H4 (cell line): ENCODE measurements around the gene NTPCR. TPM values are rescaled to one million over a fixed set of nuclear protein-coding genes. Genes with fewer than 3 reads are reported as not detected.
A peak's percentile ranks its signal among the peaks of the same experiment; 100 is the strongest.
"Not testable (repeated sequence)": the region's sequence is repeated elsewhere in the genome, so short reads cannot be mapped to it uniquely, and the experiment has no call there.

Source experiments
- DNase-seq: peaks from one replicate; pipeline ENCODE4 v3.0.0-alpha.2; 2015; ENCODE audit warnings: low spot score
- total RNA-seq: library from RNA; depleted of rRNA; stranded (reverse); fragments of >200 nt; shearing (Covaris generic); gene quantifications from 2 replicates; pipeline ENCODE4 v1.2.3, GENCODE V29; 2014

NTPCR gene
- total RNA-seq, 1 experiment from 2014 or later, result 61.1 TPM

GRCh38 chr1:232984577-232985425, 34.4 kb downstream of the NTPCR start:
- no peak for DNase-seq

GRCh38 chr1:232985882-232986526, 35.6 kb downstream of the NTPCR start:
- no peak for DNase-seq

- no peak for DNase-seq
These were observed 36.1 kb downstream of the NTPCR start for GRCh38 chr1:232986527-232986922.

- no peak for DNase-seq
These were observed 36.8 kb downstream of the NTPCR start for GRCh38 chr1:232987046-232987773.

GRCh38 chr1:232987774-232988140, 37.3 kb downstream of the NTPCR start:
- no peak for DNase-seq

- DNase-seq, result peak; percentile 35
These were observed 38.2 kb downstream of the NTPCR start for GRCh38 chr1:232988572-232989040.

GRCh38 chr1:232990176-232991128, 40.0 kb downstream of the NTPCR start:
- no peak for DNase-seq

- DNase-seq, result no peak
These were observed 40.8 kb downstream of the NTPCR start for GRCh38 chr1:232991238-232991637.

- DNase-seq, result no peak
These were observed 41.8 kb downstream of the NTPCR start for GRCh38 chr1:232992227-232992626.

GRCh38 chr1:232993555-232993954, 43.1 kb downstream of the NTPCR start:
- no peak for DNase-seq

GRCh38 chr1:232995189-232995588, 44.8 kb downstream of the NTPCR start:
- DNase-seq, result no peak

GRCh38 chr1:232996143-232996542, 45.7 kb downstream of the NTPCR start:
- DNase-seq, result no peak

- DNase-seq, result no peak
These were observed 47.7 kb downstream of the NTPCR start for GRCh38 chr1:232998138-232998537.

- DNase-seq, result no peak
These were observed 48.2 kb downstream of the NTPCR start for GRCh38 chr1:232998646-232999045.

- DNase-seq, result no peak
These were observed 49.7 kb downstream of the NTPCR start for GRCh38 chr1:232999956-233000625.

- not testable (repeated sequence) for DNase-seq
These were observed 53.2 kb downstream of the NTPCR start for GRCh38 chr1:233003638-233004037.

- DNase-seq, result no peak
These were observed 54.0 kb downstream of the NTPCR start for GRCh38 chr1:233004451-233004850.

GRCh38 chr1:233005156-233005555, 54.7 kb downstream of the NTPCR start:
- DNase-seq, result no peak

GRCh38 chr1:233005703-233006102, 55.3 kb downstream of the NTPCR start:
- DNase-seq, result no peak

GRCh38 chr1:233006108-233006507, 55.7 kb downstream of the NTPCR start:
- DNase-seq, result no peak

GRCh38 chr1:233006541-233006973, 56.1 kb downstream of the NTPCR start:
- no peak for DNase-seq
